ENCODE measurements around the gene PADI6. TPM values are rescaled to one million over a fixed set of nuclear protein-coding genes. Genes with fewer than 3 reads are reported as not detected.

PADI6 gene
- total and polyA plus RNA-seq, 9 of the 15 experiments (the other 6 are each of a cell fraction or from before 2014, with no cell fraction given): not detected

- ChIA-PET CTCF (ENCODE audit: low intra/inter-chr PET ratio) (interaction anchor here (0.5 to 3.1 kb wide), 7 partner anchors 10 to 234 kb away, joined by 3 to 24 read pairs (median 3); no protein-coding TSS in a partner anchor), POLR2A (interaction anchor here (0.9 to 2.4 kb wide), 2 partner anchors 11 to 18 kb away, joined by 3 to 7 read pairs; partner anchors contain the start of gene RCC2)
- H3K9ac ChIP-seq (ENCODE audit: insufficient read depth in 1 of 2, low read depth in 2 of 2, low read length in 2 of 2): no peak overlapping the region
- TF ChIP-seq ZBTB26 (CRISPR knock-in tag; IDR thresholded peaks at IDR 0.05): no peak
- TF ChIP-seq, protein P1, sequence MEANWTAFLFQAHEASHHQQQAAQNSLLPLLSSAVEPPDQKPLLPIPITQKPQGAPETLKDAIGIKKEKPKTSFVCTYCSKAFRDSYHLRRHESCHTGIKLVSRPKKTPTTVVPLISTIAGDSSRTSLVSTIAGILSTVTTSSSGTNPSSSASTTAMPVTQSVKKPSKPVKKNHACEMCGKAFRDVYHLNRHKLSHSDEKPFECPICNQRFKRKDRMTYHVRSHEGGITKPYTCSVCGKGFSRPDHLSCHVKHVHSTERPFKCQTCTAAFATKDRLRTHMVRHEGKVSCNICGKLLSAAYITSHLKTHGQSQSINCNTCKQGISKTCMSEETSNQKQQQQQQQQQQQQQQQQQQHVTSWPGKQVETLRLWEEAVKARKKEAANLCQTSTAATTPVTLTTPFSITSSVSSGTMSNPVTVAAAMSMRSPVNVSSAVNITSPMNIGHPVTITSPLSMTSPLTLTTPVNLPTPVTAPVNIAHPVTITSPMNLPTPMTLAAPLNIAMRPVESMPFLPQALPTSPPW (CRISPR knock-in tag; IDR thresholded peaks at IDR 0.05): no peak
- TF ChIP-seq, protein P2, sequence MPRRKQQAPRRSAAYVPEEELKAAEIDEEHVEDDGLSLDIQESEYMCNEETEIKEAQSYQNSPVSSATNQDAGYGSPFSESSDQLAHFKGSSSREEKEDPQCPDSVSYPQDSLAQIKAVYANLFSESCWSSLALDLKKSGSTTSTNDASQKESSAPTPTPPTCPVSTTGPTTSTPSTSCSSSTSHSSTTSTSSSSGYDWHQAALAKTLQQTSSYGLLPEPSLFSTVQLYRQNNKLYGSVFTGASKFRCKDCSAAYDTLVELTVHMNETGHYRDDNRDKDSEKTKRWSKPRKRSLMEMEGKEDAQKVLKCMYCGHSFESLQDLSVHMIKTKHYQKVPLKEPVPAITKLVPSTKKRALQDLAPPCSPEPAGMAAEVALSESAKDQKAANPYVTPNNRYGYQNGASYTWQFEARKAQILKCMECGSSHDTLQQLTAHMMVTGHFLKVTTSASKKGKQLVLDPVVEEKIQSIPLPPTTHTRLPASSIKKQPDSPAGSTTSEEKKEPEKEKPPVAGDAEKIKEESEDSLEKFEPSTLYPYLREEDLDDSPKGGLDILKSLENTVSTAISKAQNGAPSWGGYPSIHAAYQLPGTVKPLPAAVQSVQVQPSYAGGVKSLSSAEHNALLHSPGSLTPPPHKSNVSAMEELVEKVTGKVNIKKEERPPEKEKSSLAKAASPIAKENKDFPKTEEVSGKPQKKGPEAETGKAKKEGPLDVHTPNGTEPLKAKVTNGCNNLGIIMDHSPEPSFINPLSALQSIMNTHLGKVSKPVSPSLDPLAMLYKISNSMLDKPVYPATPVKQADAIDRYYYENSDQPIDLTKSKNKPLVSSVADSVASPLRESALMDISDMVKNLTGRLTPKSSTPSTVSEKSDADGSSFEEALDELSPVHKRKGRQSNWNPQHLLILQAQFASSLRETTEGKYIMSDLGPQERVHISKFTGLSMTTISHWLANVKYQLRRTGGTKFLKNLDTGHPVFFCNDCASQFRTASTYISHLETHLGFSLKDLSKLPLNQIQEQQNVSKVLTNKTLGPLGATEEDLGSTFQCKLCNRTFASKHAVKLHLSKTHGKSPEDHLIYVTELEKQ (CRISPR knock-in tag; IDR thresholded peaks at IDR 0.05): no peak
- no peak for TF ChIP-seq NR0B1 (IDR thresholded peaks at IDR 0.05; ENCODE audit: partially characterized antibody)
- TF ChIP-seq POLR2H (tag; IDR thresholded peaks at IDR 0.05; ENCODE audit: low read depth): peak; percentile 27; the same call in 1 of the 2 replicates
- TF ChIP-seq PCBP1 (IDR thresholded peaks at IDR 0.05; ENCODE audit: low read depth, low read length, poor library complexity, severe bottlenecking): no peak
- TF ChIP-seq ZNF77 (CRISPR knock-in tag; IDR thresholded peaks at IDR 0.05): no peak
- peak; percentile 81 for TF ChIP-seq ZNF766 (CRISPR knock-in tag; conservative IDR thresholded peaks at IDR 0.05)
- no peak for TF ChIP-seq ESRRB (CRISPR knock-in tag; IDR thresholded peaks at IDR 0.05; ENCODE audit: borderline replicate concordance)
- H3K9me3 ChIP-seq (replicated peaks; ENCODE audit: control insufficient read depth, insufficient read depth, low read depth, low read length): no peaks in the 10 kb centered on the region
- ATAC-seq: peak; percentile 3; the same call in 1 of the 3 replicates
- H3K27ac ChIP-seq (ENCODE audit: extremely low read depth, low read depth, low read length): peak overlapping the region; percentile 4; the same call in 1 of the 3 replicates
- no peak overlapping the region for H2AFZ ChIP-seq (ENCODE audit: low read depth, low read length)
- intact Hi-C loops (cut with micrococcal nuclease): loop anchor here (2.0 kb wide), 1 partner anchor 68 kb away; no protein-coding TSS in a partner anchor
- in situ Hi-C loops (cut with MboI): no loop called here
- peaks cover 96% of the 10 kb centered on the region for H3K36me3 ChIP-seq (ENCODE audit: control insufficient read depth, insufficient read depth, low read length)
- H3K4me1 ChIP-seq (replicated peaks in 1 of 2; ENCODE audit: control insufficient read depth in 2 of 2, insufficient read depth in 2 of 2, low read length in 2 of 2): peaks cover 0 to 11% of the 10 kb centered on the region in 2 experiments; a peak in 3 of 5 replicates
- no peak overlapping the region for H3K4me3 ChIP-seq
- WGBS (ENCODE audit: insufficient coverage, low coverage, missing lambda C conversion rate): 66% methylated on average over 6 of the region's 6 CpGs
- DNase-seq (ENCODE audit: extremely low read depth in 1 of 4, low spot score in 3 of 4): no peak
- H4K20me1 ChIP-seq (replicated peaks; ENCODE audit: control insufficient read depth, insufficient read depth, low read length): peaks cover 23% of the 10 kb centered on the region; the same call in 1 of the 2 replicates
- no peak for FAIRE-seq
- H3K79me2 ChIP-seq (ENCODE audit: control insufficient read depth, insufficient read depth, low read length): peaks cover 19% of the 10 kb centered on the region
- BruUV-seq (replicated peaks): TSS peak; percentile 9
- H3K4me2 ChIP-seq (ENCODE audit: insufficient read depth, low read length): no peak overlapping the region
- no peaks in the 10 kb centered on the region for H3K27me3 ChIP-seq (ENCODE audit: control insufficient read depth in 2 of 2, insufficient read depth in 2 of 2, low read length in 2 of 2)
- no peaks in the 10 kb centered on the region for H3K9me1 ChIP-seq (ENCODE audit: control insufficient read depth, insufficient read depth, low read length)
Measured at GRCh38 chr1:17420391-17420918, 48.5 kb downstream of the PADI6 start.
